H1 (cell line): ENCODE results near the gene KCNH8. TPM values are rescaled to one million over a fixed set of nuclear protein-coding genes. Genes with fewer than 3 reads are reported as not detected.

Source experiments
- EZH2 ChIP-seq: fragments of 200-600 bp; sonication (generic); IDR thresholded peaks from 2 replicates; pipeline ENCODE4 v1.7.1; 2012; ENCODE audit warnings: low read depth, mild to moderate bottlenecking, moderate library complexity, low read length, inconsistent platforms; ENCODE audit not compliant: severe bottlenecking
- HDAC2 ChIP-seq, 2 experiments: fragments of 300-600 bp in 1 of 2; sonication (generic) in 1 of 2; IDR thresholded peaks; 2 replicates each; pipeline ENCODE4 v1.6.1; 2011 to 2012; ENCODE audit warnings: low read depth in 2 of 2, low read length in 2 of 2, mild to moderate bottlenecking in 2 of 2, moderate library complexity in 2 of 2, borderline replicate concordance in 1 of 2, inconsistent platforms in 1 of 2
- SP2 ChIP-seq: IDR thresholded peaks from 2 replicates; pipeline ENCODE4 v1.6.1; 2012; ENCODE audit warnings: mild to moderate bottlenecking, low read length, inconsistent platforms
- ZNF274 ChIP-seq: IDR thresholded peaks from 2 replicates; pipeline ENCODE4 v1.7.0; 2012; ENCODE audit warnings: low read length, borderline replicate concordance; ENCODE audit errors: extremely low read depth
- polyA plus RNA-seq, 7 experiments: library from polyadenylated mRNA; depleted of rRNA in 3 of 7; stranded (reverse) in 5 of 7; unstranded in 2 of 7; fragments of >200 nt in 5 of 7; fragments of 200-250 nt in 2 of 7; gene quantifications; 1 replicate in 5 of 7; 2 replicates in 1 of 7; 4 replicates in 1 of 7; pipeline versions ENCODE4 v1.2.1 to v1.2.3, GENCODE V29; 2011 to 2013; ENCODE audit warnings: missing spikeins in 2 of 7, mixed read lengths in 2 of 7
- total RNA-seq: library from RNA; stranded (reverse); fragmentation: NEBNext Ultra II Directional; extraction: Animal tissue kit (Norgen Biotek cat#: 25700); gene quantifications from 2 replicates; pipeline ENCODE4 v1.2.1, GENCODE V29; 2021

Gene KCNH8
- total and polyA plus RNA-seq, 2 of the 8 experiments (the other 6 are each of a cell fraction or from before 2014, with no cell fraction given), result 2.2 to 2.4 TPM

DNA sequence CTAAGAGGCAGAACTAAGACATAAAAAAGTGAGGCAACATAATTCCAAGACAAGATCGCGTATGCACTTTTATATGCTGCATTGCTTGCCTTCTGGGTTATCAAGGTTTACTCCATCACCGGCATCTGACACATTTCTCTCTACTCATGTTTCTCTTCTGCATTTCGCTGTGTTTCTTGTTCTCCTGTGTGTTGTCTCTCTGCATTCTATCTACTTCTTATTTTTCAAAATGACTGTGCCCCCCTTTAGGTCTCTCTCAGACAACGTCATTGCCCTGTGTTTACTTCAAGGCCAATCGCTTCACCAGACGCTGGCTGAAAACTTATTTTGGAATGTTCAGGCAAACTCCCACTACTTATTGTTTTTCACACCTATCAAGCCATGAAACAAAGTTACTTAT, 280.4 kb downstream of the KCNH8 start (continued):
- no peak for TF ChIP-seq HDAC2 (IDR thresholded peaks at IDR 0.05; ENCODE audit: borderline replicate concordance in 1 of 2, low read depth in 2 of 2, low read length in 2 of 2)
- no peak for TF ChIP-seq ZNF274
- no peak for TF ChIP-seq EZH2
- TF ChIP-seq SP2, result no peak
